ENCODE results near the gene CLCF1. TPM values are rescaled to one million over a fixed set of nuclear protein-coding genes. Genes with fewer than 3 reads are reported as not detected.
A peak's percentile ranks its signal among the peaks of the same experiment; 100 is the strongest.

CLCF1 gene
- total RNA-seq, 2 experiments from 2014 or later: 0.09 to 0.27 TPM

DNA sequence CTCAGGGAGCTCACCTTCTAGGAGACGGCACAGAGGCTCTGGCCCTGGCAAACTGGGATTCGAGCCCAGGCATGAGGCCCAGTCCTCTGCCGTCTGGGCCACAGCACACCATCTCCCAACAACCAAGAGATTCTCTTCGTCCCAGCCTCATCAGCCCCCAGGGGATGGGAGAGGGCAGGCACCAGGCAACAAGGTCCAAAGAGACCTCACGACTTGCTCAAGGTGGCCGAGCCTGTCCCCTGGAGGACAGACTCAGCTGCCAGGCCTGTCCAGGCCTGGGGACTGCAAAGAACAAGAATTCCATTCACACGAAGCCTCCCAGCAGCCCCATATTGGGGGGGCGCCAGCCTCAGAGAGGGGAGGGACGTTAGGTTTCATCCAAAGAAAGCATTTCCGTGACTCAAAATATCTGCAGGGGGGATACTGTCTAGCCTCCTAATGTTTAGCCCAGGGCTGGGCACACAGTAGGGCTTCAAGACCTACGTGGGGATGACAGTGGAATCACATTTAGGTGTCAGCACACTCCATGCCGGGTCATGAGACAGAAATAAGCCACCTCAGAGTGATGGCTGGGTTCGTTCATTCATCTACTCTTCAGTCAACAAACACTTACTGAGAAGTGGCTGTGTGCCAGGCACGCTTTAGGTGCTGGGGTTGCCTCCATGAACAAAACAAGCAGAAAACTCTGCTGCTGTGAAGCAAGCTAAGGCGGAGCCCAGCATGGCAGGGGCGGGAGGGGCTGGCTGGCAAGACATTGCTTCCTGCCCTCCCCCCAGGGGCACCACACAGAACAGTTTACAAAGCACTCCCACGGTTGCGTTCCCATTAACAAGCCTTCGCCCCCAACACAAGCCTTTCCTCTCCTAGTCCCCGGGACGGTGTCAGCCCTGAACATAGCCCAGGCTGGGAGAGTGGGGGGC is 43.3 kb upstream of the CLCF1 start:
- POLR2A ChIA-PET: interaction anchor here (0.7 kb wide), 1 partner anchor 68 kb away, joined by 3 read pairs; no protein-coding TSS in a partner anchor
- CTCF ChIA-PET: interaction anchor here (0.7 to 1.4 kb wide), 3 partner anchors 21 to 67 kb away, joined by 3 to 6 read pairs (median 4); no protein-coding TSS in a partner anchor
- H3K4me1 Mint-ChIP-seq: peaks cover 68% of the 10 kb centered on the region
- DNase-seq (peak; percentile 81), ATAC-seq (peak; percentile 7)
- H3K36me3 Mint-ChIP-seq (ENCODE audit: low read depth): no peaks in the 10 kb centered on the region
- peak overlapping the region; percentile 1 for H3K4me3 Mint-ChIP-seq
- H3K27me3 Mint-ChIP-seq: no peaks in the 10 kb centered on the region
- peak overlapping the region; percentile 79 for H3K27ac Mint-ChIP-seq
- H3K9me3 Mint-ChIP-seq (ENCODE audit: low read depth): no peaks in the 10 kb centered on the region
- intact Hi-C loops (cut with DNase I, micrococcal nuclease): loop anchor here in 1 of 2 experiments (1.0 kb wide), 1 partner anchor 9 kb away; no protein-coding TSS in a partner anchor

GRCh38 chr11:67415501-67416304 is 42.3 kb upstream of the CLCF1 start, which contains the start of gene CARNS1:
Gene CARNS1, plus strand, starts transcription at chr11:67415678. Its CDS starts 522 bp downstream, at chr11:67416200.
- Mint-ChIP-seq H3K9me3 (ENCODE audit: low read depth) (no peaks in the 10 kb centered on the region), H3K36me3 (ENCODE audit: low read depth) (no peaks in the 10 kb centered on the region), H3K27ac (peak within 1 kb of the TSS; percentile 79), H3K4me1 (peaks cover 73% of the 10 kb centered on the region), H3K4me3 (peak within 1 kb of the TSS; percentile 60), H3K27me3 (no peaks in the 10 kb centered on the region)
- POLR2A ChIA-PET: interaction anchor here (0.6 kb wide), 1 partner anchor 19 kb away, joined by 3 read pairs; no protein-coding TSS in a partner anchor
- CTCF ChIA-PET: no interaction called here
- ATAC-seq (no peak), DNase-seq (peak; percentile 45)
- intact Hi-C loops (cut with DNase I, micrococcal nuclease): loop anchor here in 1 of 2 experiments (1.0 kb wide), 1 partner anchor 8 kb away; no protein-coding TSS in a partner anchor

GRCh38 chr11:67413266-67413849 is 40.0 kb upstream of the CLCF1 start:
- intact Hi-C loops (cut with DNase I, micrococcal nuclease): no loop called here

DNA sequence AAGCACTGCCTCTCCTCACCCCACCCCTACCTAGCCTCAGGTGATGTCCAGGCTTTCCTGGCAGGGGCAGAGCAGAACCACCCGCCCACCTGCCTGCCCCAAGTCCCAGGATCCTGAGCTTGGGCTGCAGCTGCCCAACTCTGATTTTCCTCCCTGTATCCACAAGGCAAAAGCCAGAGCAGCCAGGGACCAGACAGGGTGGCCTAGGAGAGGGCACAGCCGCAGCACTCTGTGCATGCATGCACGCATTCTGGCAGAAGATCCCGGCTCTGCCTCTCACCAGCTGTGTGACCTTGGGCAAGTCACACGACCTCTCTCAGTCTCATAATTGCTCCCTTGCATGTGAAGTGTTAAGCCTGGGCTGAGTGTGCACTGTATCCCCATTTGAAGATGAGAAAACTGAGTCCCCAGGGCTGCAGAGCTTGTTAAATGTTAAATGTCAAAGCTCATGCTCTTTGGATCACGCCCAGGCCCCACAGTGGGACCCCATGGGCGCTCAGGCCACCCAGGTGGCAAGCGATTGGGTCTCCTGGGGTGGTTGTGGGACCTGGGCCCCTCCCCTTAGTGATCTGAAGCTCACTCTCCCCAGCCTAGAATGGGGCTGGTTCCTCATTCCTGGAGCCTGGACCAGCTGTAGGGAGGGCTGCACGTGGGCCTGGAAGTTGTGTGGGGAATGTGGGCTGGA is 39.2 kb upstream of the CLCF1 start:
- POLR2A ChIA-PET: interaction anchor here (0.7 kb wide), 1 partner anchor 10 kb away, joined by 3 read pairs; no protein-coding TSS in a partner anchor
- DNase-seq (peak; percentile 24), ATAC-seq (no peak)
- H3K27me3 Mint-ChIP-seq: no peaks in the 10 kb centered on the region
- intact Hi-C loops (cut with DNase I, micrococcal nuclease): no loop called here
- H3K4me3 Mint-ChIP-seq: no peak overlapping the region
- H3K9me3 Mint-ChIP-seq (ENCODE audit: low read depth): no peaks in the 10 kb centered on the region
- H3K36me3 Mint-ChIP-seq (ENCODE audit: low read depth): peaks cover 15% of the 10 kb centered on the region
- CTCF ChIA-PET: interaction anchor here (0.6 to 1.9 kb wide), 7 partner anchors 9 to 75 kb away, joined by 3 to 8 read pairs (median 3); partner anchors contain the start of genes PPP1CA and TBC1D10C
- peak overlapping the region; percentile 42 for H3K27ac Mint-ChIP-seq
- peaks cover 76% of the 10 kb centered on the region for H3K4me1 Mint-ChIP-seq

More at GRCh38 chr11:67413266-67413849, 40.0 kb upstream of the CLCF1 start:
- ATAC-seq (no peak), DNase-seq (peak; percentile 21)
- Mint-ChIP-seq H3K9me3 (ENCODE audit: low read depth) (no peaks in the 10 kb centered on the region), H3K27me3 (no peaks in the 10 kb centered on the region), H3K36me3 (ENCODE audit: low read depth) (peaks cover 10% of the 10 kb centered on the region), H3K4me3 (no peak overlapping the region), H3K27ac (peak overlapping the region; percentile 16), H3K4me1 (peaks cover 76% of the 10 kb centered on the region)
- POLR2A ChIA-PET: interaction anchor here (0.5 to 0.7 kb wide), 5 partner anchors 8 to 171 kb away, joined by 3 to 6 read pairs (median 4); partner anchors contain the start of gene GSTP1
- CTCF ChIA-PET: interaction anchor here (0.6 to 1.9 kb wide), 8 partner anchors 10 to 75 kb away, joined by 3 to 8 read pairs (median 3); partner anchors contain the start of genes PPP1CA and TBC1D10C

GRCh38 chr11:67411785-67412152 is 38.4 kb upstream of the CLCF1 start:
- DNase-seq: peak; percentile 46
- Mint-ChIP-seq H3K27me3 (no peaks in the 10 kb centered on the region), H3K9me3 (ENCODE audit: low read depth) (no peaks in the 10 kb centered on the region), H3K36me3 (ENCODE audit: low read depth) (peaks cover 22% of the 10 kb centered on the region), H3K4me1 (peaks cover 79% of the 10 kb centered on the region), H3K27ac (peak overlapping the region; percentile 17), H3K4me3 (no peak overlapping the region)
- CTCF ChIA-PET: interaction anchor here (1.2 to 1.9 kb wide), 2 partner anchors 10 to 55 kb away, joined by 3 to 8 read pairs; partner anchors contain the start of gene PPP1CA
- POLR2A ChIA-PET: no interaction called here
- intact Hi-C loops (cut with DNase I, micrococcal nuclease): no loop called here
- ATAC-seq: peak; percentile 14

DNA sequence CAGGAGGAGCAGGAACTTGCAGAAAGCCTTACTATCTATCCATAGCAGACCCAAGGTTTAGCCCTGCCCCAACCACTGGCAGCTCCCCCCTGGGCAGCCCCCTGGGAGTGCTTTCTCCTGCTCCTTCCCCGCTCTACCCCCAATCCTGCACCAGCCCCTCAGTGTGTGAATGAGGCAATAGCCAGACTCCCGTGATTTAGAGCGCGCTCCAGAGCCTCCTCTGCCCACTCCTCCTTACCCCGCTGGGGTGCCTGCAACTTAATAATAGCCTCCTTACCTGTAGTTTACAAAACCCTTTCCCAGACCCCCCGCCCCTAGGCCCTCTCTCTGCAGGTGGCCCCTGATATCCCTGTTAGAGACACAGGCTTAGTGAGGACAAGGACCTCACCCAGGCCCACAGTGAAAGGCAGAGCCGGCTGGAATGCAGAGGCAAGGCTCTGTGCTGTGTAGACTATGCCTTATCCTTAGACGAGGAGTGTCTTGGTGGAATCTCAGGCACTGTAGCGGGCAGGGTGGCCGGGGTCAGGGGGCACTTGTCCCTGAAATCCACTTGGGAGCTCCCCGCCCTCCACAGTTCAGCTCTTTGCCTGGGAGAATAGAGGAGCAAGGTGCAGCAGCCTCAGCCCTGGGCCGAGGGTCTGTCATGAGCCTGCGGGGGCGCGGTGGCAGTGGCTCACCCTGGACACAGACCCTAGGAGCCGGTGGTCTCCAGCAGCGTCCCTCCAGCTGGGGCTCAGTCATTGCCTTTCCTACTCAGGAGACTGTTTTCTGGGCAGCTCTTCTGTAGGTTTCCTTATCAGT is 37.8 kb upstream of the CLCF1 start:
- no peak overlapping the region for H3K27ac Mint-ChIP-seq

DNA sequence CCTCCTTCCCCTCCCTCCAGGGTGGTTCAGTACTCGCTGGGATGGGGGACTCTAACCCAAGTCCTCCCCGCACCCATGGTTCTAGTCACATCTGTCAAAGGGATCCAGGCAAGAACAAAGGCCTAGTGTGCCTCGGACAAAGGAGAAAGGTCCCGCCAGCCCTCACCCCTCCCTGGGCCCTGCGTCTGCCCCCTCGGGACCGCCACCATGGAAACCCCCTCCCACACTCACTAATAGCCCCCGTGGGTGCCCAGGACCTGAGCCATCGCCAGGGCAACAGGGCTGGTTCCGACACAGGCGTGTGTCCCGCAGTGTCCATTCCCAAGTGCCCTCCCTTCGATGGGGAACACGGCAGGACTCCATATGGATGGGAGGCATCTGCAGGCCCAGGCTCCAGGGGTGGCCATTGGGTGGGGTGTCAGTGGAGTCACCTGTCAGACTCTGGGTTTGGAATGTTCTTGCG is 37.0 kb upstream of the CLCF1 start:
- no peaks in the 10 kb centered on the region for H3K27me3 Mint-ChIP-seq
- POLR2A ChIA-PET: no interaction called here
- H3K27ac Mint-ChIP-seq: peak overlapping the region; percentile 58
- CTCF ChIA-PET: no interaction called here
- H3K36me3 Mint-ChIP-seq (ENCODE audit: low read depth): peaks cover 34% of the 10 kb centered on the region
- DNase-seq (no peak), ATAC-seq (no peak)
- H3K9me3 Mint-ChIP-seq (ENCODE audit: low read depth): no peaks in the 10 kb centered on the region
- H3K4me1 Mint-ChIP-seq: peaks cover 80% of the 10 kb centered on the region
- H3K4me3 Mint-ChIP-seq: peak overlapping the region; percentile 85
- intact Hi-C loops (cut with DNase I, micrococcal nuclease): no loop called here

More for the DNA sequence above, 37.8 kb upstream of the CLCF1 start:
- no peak for DNase-seq
- H3K9me3 Mint-ChIP-seq (ENCODE audit: low read depth): no peaks in the 10 kb centered on the region
- no peak for ATAC-seq
- intact Hi-C loops (cut with DNase I, micrococcal nuclease): no loop called here
- no peaks in the 10 kb centered on the region for H3K27me3 Mint-ChIP-seq
- CTCF ChIA-PET: interaction anchor here (1.2 to 1.9 kb wide), 2 partner anchors 10 to 56 kb away, joined by 3 to 8 read pairs; partner anchors contain the start of gene PPP1CA
- POLR2A ChIA-PET: no interaction called here
- no peak overlapping the region for H3K4me3 Mint-ChIP-seq
- peaks cover 79% of the 10 kb centered on the region for H3K4me1 Mint-ChIP-seq
- H3K36me3 Mint-ChIP-seq (ENCODE audit: low read depth): peaks cover 27% of the 10 kb centered on the region

DNA sequence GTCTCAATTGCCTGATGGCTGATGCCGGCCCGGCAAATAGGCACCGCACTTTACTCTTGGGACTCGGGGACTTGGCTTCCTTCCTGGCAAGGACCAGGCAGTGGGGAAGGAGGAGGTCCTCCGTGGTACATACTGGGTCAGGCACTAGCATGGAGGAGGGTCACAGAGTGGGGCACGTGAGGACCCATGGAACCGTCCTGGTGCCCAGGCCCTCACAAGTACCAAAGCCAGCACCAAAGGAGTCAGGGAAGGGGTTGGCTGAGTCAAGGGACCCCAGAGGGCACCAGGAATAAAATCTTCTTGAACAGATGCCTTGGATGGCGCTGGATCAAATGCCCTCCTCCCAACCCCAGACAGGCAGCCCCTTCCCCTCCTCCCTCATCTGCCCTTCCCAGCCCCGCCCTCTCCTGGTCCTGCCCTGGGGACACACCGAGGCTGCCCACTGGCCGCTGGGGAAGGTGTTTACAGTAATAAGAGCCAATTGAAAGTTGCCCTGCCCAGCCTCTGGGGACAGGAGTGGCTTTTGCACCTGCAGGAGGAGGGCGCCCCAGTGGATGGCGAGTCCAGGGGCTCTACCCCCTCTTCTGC is 36.5 kb upstream of the CLCF1 start:
- intact Hi-C loops (cut with DNase I, micrococcal nuclease): loop anchor here in 1 of 2 experiments (10.0 kb wide), 1 partner anchor 715 kb away; the partner anchor contains the start of gene CHKA
- Mint-ChIP-seq H3K36me3 (ENCODE audit: low read depth) (peaks cover 39% of the 10 kb centered on the region), H3K27ac (peak overlapping the region; percentile 87), H3K4me1 (peaks cover 76% of the 10 kb centered on the region), H3K27me3 (no peaks in the 10 kb centered on the region), H3K4me3 (peak overlapping the region; percentile 85), H3K9me3 (ENCODE audit: low read depth) (no peaks in the 10 kb centered on the region)
- ChIA-PET POLR2A (interaction anchor here (3.0 kb wide), 1 partner anchor 8 kb away, joined by 13 read pairs; no protein-coding TSS in a partner anchor), CTCF (interaction anchor here (0.9 to 2.1 kb wide), 3 partner anchors 9 to 80 kb away, joined by 3 to 10 read pairs (median 4); no protein-coding TSS in a partner anchor)
- no peak for ATAC-seq
- DNase-seq: peak; percentile 44

DNA sequence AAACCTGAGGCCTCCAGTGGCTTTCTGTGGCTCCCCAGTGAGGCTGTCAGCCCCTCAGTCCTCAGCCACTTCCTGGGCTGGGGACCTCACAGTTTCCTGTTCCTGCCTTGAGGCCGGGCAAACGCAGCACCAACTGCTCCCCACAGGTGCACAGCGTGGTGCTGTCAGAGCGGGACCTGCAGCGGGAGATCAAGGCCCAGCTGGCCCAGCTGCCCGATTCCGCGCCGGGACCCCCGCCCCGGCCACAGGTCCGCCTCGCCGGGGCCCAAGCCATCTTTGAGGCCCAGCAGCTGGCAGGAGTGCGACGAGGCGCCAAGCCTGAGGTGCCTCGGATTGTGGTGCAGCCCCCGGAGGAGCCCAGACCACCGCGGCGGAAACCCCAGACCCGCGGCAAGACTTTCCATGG is 35.9 kb upstream of the CLCF1 start:
- peaks cover 74% of the 10 kb centered on the region for H3K4me1 Mint-ChIP-seq
- peak overlapping the region; percentile 87 for H3K27ac Mint-ChIP-seq
- no peaks in the 10 kb centered on the region for H3K27me3 Mint-ChIP-seq
- CTCF ChIA-PET: interaction anchor here (0.7 to 2.1 kb wide), 6 partner anchors 9 to 141 kb away, joined by 3 to 10 read pairs (median 3); no protein-coding TSS in a partner anchor
- peak; percentile 84 for DNase-seq
- peak; percentile 62 for ATAC-seq
- peak overlapping the region; percentile 85 for H3K4me3 Mint-ChIP-seq
- POLR2A ChIA-PET: interaction anchor here (0.9 to 3.0 kb wide), 2 partner anchors 9 to 27 kb away, joined by 3 to 13 read pairs; no protein-coding TSS in a partner anchor
- peaks cover 43% of the 10 kb centered on the region for H3K36me3 Mint-ChIP-seq (ENCODE audit: low read depth)
- intact Hi-C loops (cut with DNase I, micrococcal nuclease): loop anchor here in 1 of 2 experiments (10.0 kb wide), 1 partner anchor 716 kb away; the partner anchor contains the start of gene CHKA
- H3K9me3 Mint-ChIP-seq (ENCODE audit: low read depth): no peaks in the 10 kb centered on the region

All from activated CD4-positive, alpha-beta T cell treated with anti-CD3 and anti-CD28 coated beads for 36 hours (primary cell).